ENCODE results near the gene ALG11.
"Not testable (repeated sequence)": the region's sequence is repeated elsewhere in the genome, so short reads cannot be mapped to it uniquely, and the experiment has no call there.

The ALG11 gene

GRCh38 chr13:51978796-51979556 lies 33.2 kb upstream of the ALG11 start:
- Histone ChIP-seq H3K4me2 (no peak overlapping the region), H3K36me3 (no peaks in the 10 kb centered on the region), H3K27me3 (no peaks in the 10 kb centered on the region), H4K20me1 (no peaks in the 10 kb centered on the region), H3K9me3 (no peaks in the 10 kb centered on the region), H3K9ac (no peak overlapping the region), H3K4me3 (no peak overlapping the region), H3K27ac (no peak overlapping the region), H3K4me1 (no peaks in the 10 kb centered on the region)
- no peak for TF ChIP-seq Cebpa-rat (IDR thresholded peaks at IDR 0.05)

- no peaks in the 10 kb centered on the region for H3K36me3 ChIP-seq
- no peak for TF ChIP-seq Cebpa-rat (IDR thresholded peaks at IDR 0.05)
- H3K9ac ChIP-seq = no peak overlapping the region
- H3K4me3 ChIP-seq = no peak overlapping the region
- no peaks in the 10 kb centered on the region for H3K27me3 ChIP-seq
- peaks cover 5% of the 10 kb centered on the region; the same call in 1 of the 2 replicates for H3K9me3 ChIP-seq
- no peak overlapping the region for H3K4me2 ChIP-seq
- H3K4me1 ChIP-seq = no peaks in the 10 kb centered on the region
- no peak overlapping the region for H3K27ac ChIP-seq
- H4K20me1 ChIP-seq = no peaks in the 10 kb centered on the region
These were observed 31.3 kb upstream of the ALG11 start for GRCh38 chr13:51980908-51981307.

GRCh38 chr13:51981355-51981754 lies 30.8 kb upstream of the ALG11 start:
- TF ChIP-seq Cebpa-rat (IDR thresholded peaks at IDR 0.05) = no peak
- no peak overlapping the region for H3K4me2 ChIP-seq
- no peak overlapping the region for H3K4me3 ChIP-seq
- no peaks in the 10 kb centered on the region for H3K27me3 ChIP-seq
- no peak overlapping the region for H3K27ac ChIP-seq
- no peaks in the 10 kb centered on the region for H3K4me1 ChIP-seq
- H3K9ac ChIP-seq = no peak overlapping the region
- no peaks in the 10 kb centered on the region for H4K20me1 ChIP-seq
- no peaks in the 10 kb centered on the region for H3K36me3 ChIP-seq
- H3K9me3 ChIP-seq = peaks cover 5% of the 10 kb centered on the region; the same call in 1 of the 2 replicates

GRCh38 chr13:51983292-51983691 lies 28.9 kb upstream of the ALG11 start:
- H3K4me3 ChIP-seq, H3K9me3 ChIP-seq, H3K4me1 ChIP-seq, H3K9ac ChIP-seq, H3K27ac ChIP-seq, H3K36me3 ChIP-seq, H3K4me2 ChIP-seq, H4K20me1 ChIP-seq, H3K27me3 ChIP-seq: not testable (repeated sequence)

GRCh38 chr13:51984904-51985303 lies 27.3 kb upstream of the ALG11 start:
- H4K20me1 ChIP-seq, H3K27me3 ChIP-seq, H3K36me3 ChIP-seq, H3K9ac ChIP-seq, H3K4me1 ChIP-seq, H3K4me3 ChIP-seq, H3K9me3 ChIP-seq, H3K4me2 ChIP-seq, H3K27ac ChIP-seq: not testable (repeated sequence)

GRCh38 chr13:51988988-51989618 lies 23.1 kb upstream of the ALG11 start:
- H3K4me1 ChIP-seq = no peaks in the 10 kb centered on the region
- H3K9ac ChIP-seq = no peak overlapping the region
- no peak for TF ChIP-seq Cebpa-rat (IDR thresholded peaks at IDR 0.05)
- no peak overlapping the region for H3K4me2 ChIP-seq
- peaks cover 5% of the 10 kb centered on the region; the same call in 1 of the 2 replicates for H3K9me3 ChIP-seq
- no peak overlapping the region for H3K4me3 ChIP-seq
- no peak overlapping the region for H3K27ac ChIP-seq
- no peaks in the 10 kb centered on the region for H4K20me1 ChIP-seq
- no peaks in the 10 kb centered on the region for H3K36me3 ChIP-seq
- H3K27me3 ChIP-seq = no peaks in the 10 kb centered on the region

GRCh38 chr13:51993713-51994112 lies 18.5 kb upstream of the ALG11 start:
- no peaks in the 10 kb centered on the region for H3K9me3 ChIP-seq
- H4K20me1 ChIP-seq = no peaks in the 10 kb centered on the region
- H3K27ac ChIP-seq = no peak overlapping the region
- no peak overlapping the region for H3K9ac ChIP-seq
- H3K36me3 ChIP-seq = no peaks in the 10 kb centered on the region
- no peak overlapping the region for H3K4me3 ChIP-seq
- no peak for TF ChIP-seq Cebpa-rat (IDR thresholded peaks at IDR 0.05)
- no peak overlapping the region for H3K4me2 ChIP-seq
- H3K27me3 ChIP-seq = no peaks in the 10 kb centered on the region
- H3K4me1 ChIP-seq = no peaks in the 10 kb centered on the region

GRCh38 chr13:51995677-51996551 lies 16.3 kb upstream of the ALG11 start:
- Histone ChIP-seq H3K27me3 (no peaks in the 10 kb centered on the region), H3K4me2 (no peak overlapping the region), H3K27ac (no peak overlapping the region), H3K4me3 (no peak overlapping the region), H3K9me3 (no peaks in the 10 kb centered on the region), H3K4me1 (no peaks in the 10 kb centered on the region), H3K9ac (no peak overlapping the region), H4K20me1 (no peaks in the 10 kb centered on the region), H3K36me3 (no peaks in the 10 kb centered on the region)
- no peak for TF ChIP-seq Cebpa-rat (IDR thresholded peaks at IDR 0.05)

- H4K20me1 ChIP-seq = no peaks in the 10 kb centered on the region
- no peak overlapping the region for H3K4me2 ChIP-seq
- H3K27me3 ChIP-seq = no peaks in the 10 kb centered on the region
- no peaks in the 10 kb centered on the region for H3K9me3 ChIP-seq
- no peak overlapping the region for H3K27ac ChIP-seq
- TF ChIP-seq Cebpa-rat (IDR thresholded peaks at IDR 0.05) = no peak
- no peaks in the 10 kb centered on the region for H3K4me1 ChIP-seq
- H3K36me3 ChIP-seq = no peaks in the 10 kb centered on the region
- no peak overlapping the region for H3K4me3 ChIP-seq
- no peak overlapping the region for H3K9ac ChIP-seq
These were observed 15.6 kb upstream of the ALG11 start for GRCh38 chr13:51996641-51997040.

- H3K4me2 ChIP-seq = no peak overlapping the region
- H3K27me3 ChIP-seq = no peaks in the 10 kb centered on the region
- H3K27ac ChIP-seq = no peak overlapping the region
- H3K4me3 ChIP-seq = no peak overlapping the region
- H4K20me1 ChIP-seq = no peaks in the 10 kb centered on the region
- no peak for TF ChIP-seq Cebpa-rat (IDR thresholded peaks at IDR 0.05)
- H3K4me1 ChIP-seq = no peaks in the 10 kb centered on the region
- no peaks in the 10 kb centered on the region for H3K9me3 ChIP-seq
- no peaks in the 10 kb centered on the region for H3K36me3 ChIP-seq
- no peak overlapping the region for H3K9ac ChIP-seq
These were observed 15.0 kb upstream of the ALG11 start for GRCh38 chr13:51997186-51997585.

Measured in BLaER1 (cell line).